ENCODE data around the gene CD38. TPM values are rescaled to one million over a fixed set of nuclear protein-coding genes. Genes with fewer than 3 reads are reported as not detected.

Gene CD38
- total RNA-seq, 6 donors from 2014 or later: 8.5 to 72.3 (median 28.3) TPM

DNA sequence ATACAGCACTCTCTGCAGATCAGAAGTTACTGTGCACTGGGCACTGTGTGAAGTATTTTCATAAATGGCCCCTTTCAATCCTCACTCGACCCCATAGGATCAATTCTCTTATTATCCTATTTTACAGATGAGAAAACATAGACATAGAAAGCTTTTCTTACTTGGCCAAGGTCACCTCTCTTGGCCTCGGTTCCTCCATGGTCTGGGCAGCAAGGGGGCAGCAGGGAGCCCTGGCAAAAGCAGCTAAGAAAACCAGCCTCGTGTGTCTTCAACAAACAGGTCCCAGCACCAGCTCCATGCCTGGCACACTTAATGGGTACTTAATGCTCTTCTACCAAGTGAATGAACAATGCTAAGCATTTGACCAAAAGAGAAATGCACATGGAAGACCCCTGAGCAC is 40.9 kb upstream of the CD38 start:
- Histone ChIP-seq H3K4me3 (no peak overlapping the region), H3K27me3 (no peaks in the 10 kb centered on the region), H3K27ac (no peak overlapping the region), H3K4me1 (no peaks in the 10 kb centered on the region), H3K36me3 (no peaks in the 10 kb centered on the region), H3K9me3 (peaks cover 0 to 8% (median under 1%) of the 10 kb centered on the region in 4 donors)
- ATAC-seq (ENCODE audit: low FRiP score in 2 of 2) (no peak), DNase-seq (no peak)
- TF ChIP-seq POLR2A (IDR thresholded peaks at IDR 0.05) (no peak), EP300 (IDR thresholded peaks at IDR 0.05) (no peak), POLR2AphosphoS5 (IDR thresholded peaks at IDR 0.05) (no peak)
- TF ChIP-seq, protein P1, sequence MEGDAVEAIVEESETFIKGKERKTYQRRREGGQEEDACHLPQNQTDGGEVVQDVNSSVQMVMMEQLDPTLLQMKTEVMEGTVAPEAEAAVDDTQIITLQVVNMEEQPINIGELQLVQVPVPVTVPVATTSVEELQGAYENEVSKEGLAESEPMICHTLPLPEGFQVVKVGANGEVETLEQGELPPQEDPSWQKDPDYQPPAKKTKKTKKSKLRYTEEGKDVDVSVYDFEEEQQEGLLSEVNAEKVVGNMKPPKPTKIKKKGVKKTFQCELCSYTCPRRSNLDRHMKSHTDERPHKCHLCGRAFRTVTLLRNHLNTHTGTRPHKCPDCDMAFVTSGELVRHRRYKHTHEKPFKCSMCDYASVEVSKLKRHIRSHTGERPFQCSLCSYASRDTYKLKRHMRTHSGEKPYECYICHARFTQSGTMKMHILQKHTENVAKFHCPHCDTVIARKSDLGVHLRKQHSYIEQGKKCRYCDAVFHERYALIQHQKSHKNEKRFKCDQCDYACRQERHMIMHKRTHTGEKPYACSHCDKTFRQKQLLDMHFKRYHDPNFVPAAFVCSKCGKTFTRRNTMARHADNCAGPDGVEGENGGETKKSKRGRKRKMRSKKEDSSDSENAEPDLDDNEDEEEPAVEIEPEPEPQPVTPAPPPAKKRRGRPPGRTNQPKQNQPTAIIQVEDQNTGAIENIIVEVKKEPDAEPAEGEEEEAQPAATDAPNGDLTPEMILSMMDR (IDR thresholded peaks at IDR 0.05): no peak
- 53 to 64% methylated on average over 3 of the region's 3 CpGs for WGBS, 2 donors

- ATAC-seq (ENCODE audit: low FRiP score in 2 of 2) (no peak), DNase-seq (no peak)
- Histone ChIP-seq H3K4me3 (no peak overlapping the region), H3K36me3 (no peaks in the 10 kb centered on the region), H3K27me3 (no peaks in the 10 kb centered on the region), H3K9me3 (peaks cover 0 to 9% (median 1%) of the 10 kb centered on the region in 4 donors), H3K4me1 (no peaks in the 10 kb centered on the region), H3K27ac (no peak overlapping the region)
- TF ChIP-seq POLR2AphosphoS5 (IDR thresholded peaks at IDR 0.05) (no peak), POLR2A (IDR thresholded peaks at IDR 0.05) (no peak), EP300 (IDR thresholded peaks at IDR 0.05) (no peak)
- TF ChIP-seq, protein P1 (IDR thresholded peaks at IDR 0.05): no peak
- 71 to 100% methylated on average over 1 of the region's 1 CpG for WGBS, 2 donors
These were observed 39.3 kb upstream of the CD38 start for GRCh38 chr4:15738877-15739276.

GRCh38 chr4:15740764-15741404 is 37.2 kb upstream of the CD38 start:
- Histone ChIP-seq H3K4me3 (no peak overlapping the region), H3K27ac (no peak overlapping the region), H3K4me1 (no peaks in the 10 kb centered on the region), H3K36me3 (no peaks in the 10 kb centered on the region), H3K27me3 (no peaks in the 10 kb centered on the region), H3K9me3 (peaks cover 0 to 9% (median 1%) of the 10 kb centered on the region in 4 donors)
- WGBS, 2 donors: 68 to 86% methylated on average over 10 to 11 of the region's 11 CpGs
- ATAC-seq (ENCODE audit: low FRiP score in 2 of 2): no peak
- TF ChIP-seq, protein P1 (IDR thresholded peaks at IDR 0.05): no peak
- no peak for TF ChIP-seq POLR2A (IDR thresholded peaks at IDR 0.05)
- no peak for TF ChIP-seq POLR2AphosphoS5 (IDR thresholded peaks at IDR 0.05)
- TF ChIP-seq EP300 (IDR thresholded peaks at IDR 0.05): no peak
- DNase-seq: no peak

DNA sequence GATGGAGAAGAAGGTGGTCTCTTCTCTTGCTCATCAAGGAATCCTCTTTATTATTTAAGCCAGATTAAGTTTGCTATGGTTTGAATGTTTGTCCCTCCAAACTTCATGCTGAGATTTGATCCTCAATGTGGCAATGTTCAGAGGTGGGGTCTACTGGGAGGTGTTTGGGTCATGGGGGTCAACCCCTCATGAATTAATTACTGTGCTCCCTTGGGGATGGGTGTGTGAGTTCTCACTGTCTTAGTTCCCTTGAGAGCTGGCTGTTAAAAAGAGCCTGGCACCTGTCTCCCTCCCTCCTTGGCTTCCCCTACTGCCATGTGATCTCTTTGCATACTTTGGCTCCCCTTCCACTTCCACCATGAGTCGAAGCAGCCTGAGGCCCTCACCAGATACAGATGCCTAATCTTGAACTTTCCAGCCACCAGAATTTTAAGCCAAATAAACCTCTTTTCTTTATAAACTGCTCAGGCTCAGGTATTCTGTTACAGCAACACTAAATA is 36.0 kb upstream of the CD38 start:
- no peak for ATAC-seq (ENCODE audit: low FRiP score in 2 of 2)
- Histone ChIP-seq H3K27me3 (no peaks in the 10 kb centered on the region), H3K36me3 (no peaks in the 10 kb centered on the region), H3K4me3 (no peak overlapping the region), H3K27ac (no peak overlapping the region), H3K4me1 (no peaks in the 10 kb centered on the region), H3K9me3 (peaks cover 0 to 9% (median 1%) of the 10 kb centered on the region in 4 donors)
- DNase-seq: no peak
- TF ChIP-seq POLR2A (IDR thresholded peaks at IDR 0.05): no peak
- no peak for TF ChIP-seq EP300 (IDR thresholded peaks at IDR 0.05)
- TF ChIP-seq, protein P1 (IDR thresholded peaks at IDR 0.05): no peak
- TF ChIP-seq POLR2AphosphoS5 (IDR thresholded peaks at IDR 0.05): no peak
- WGBS, 2 donors: 65 to 67% methylated on average over 1 of the region's 1 CpG

GRCh38 chr4:15742637-15743036 is 35.5 kb upstream of the CD38 start:
- no peaks in the 10 kb centered on the region for H3K4me1 ChIP-seq
- H3K27me3 ChIP-seq: no peaks in the 10 kb centered on the region
- no peak overlapping the region for H3K4me3 ChIP-seq
- DNase-seq (no peak), ATAC-seq (ENCODE audit: low FRiP score in 2 of 2) (no peak)
- WGBS, 2 donors: 5 to 10% methylated on average over 1 of the region's 1 CpG
- no peak overlapping the region for H3K27ac ChIP-seq
- peaks cover 0 to 9% (median 1%) of the 10 kb centered on the region in 4 donors for H3K9me3 ChIP-seq
- H3K36me3 ChIP-seq: no peaks in the 10 kb centered on the region
- TF ChIP-seq POLR2AphosphoS5 (IDR thresholded peaks at IDR 0.05): no peak
- TF ChIP-seq EP300 (IDR thresholded peaks at IDR 0.05): no peak
- TF ChIP-seq, protein P1 (IDR thresholded peaks at IDR 0.05): no peak
- TF ChIP-seq POLR2A (IDR thresholded peaks at IDR 0.05): no peak
